ENCODE data around the gene HOXC5. TPM values are rescaled to one million over a fixed set of nuclear protein-coding genes. Genes with fewer than 3 reads are reported as not detected.

HOXC5 gene
- total RNA-seq, 1 experiment from 2014 or later = 5.0 TPM

DNA sequence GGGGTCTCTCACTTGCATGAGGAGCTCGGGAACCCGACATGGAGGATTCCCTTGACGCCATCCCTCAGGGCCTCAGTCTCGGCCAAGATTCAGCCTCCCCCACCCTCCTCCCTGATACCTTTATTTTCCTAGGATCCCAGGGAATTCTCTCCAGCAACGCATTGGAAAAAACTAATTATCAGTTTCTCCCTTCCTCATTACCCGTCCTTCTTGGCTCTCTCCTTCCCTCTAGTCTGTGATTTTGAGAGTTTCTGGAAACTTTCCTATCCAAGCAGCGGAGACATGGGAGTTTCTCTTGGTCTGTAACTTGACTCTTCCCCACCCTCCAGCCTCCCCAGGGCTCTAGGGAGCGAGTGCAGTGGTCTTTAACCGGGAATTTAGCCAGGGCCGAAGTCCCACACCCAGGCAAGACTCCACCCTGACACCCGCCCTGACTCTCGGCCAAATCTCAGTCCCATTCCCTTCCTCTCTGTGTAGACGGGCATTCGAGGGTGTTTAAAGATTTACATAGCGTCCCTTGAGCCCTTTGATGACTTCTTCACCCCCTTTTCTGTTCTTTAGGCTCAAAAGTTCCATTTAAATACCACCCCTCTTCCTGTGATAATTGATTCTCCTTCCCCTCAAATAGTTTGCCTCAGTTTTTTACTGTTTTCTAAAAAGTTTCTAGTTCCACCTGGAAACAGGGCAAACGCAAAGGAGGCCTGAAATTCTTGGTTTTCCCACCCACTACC, 6.7 kb downstream of the HOXC5 start:
- ChIA-PET POLR2A (interaction anchor here (0.6 kb wide), 1 partner anchor 15 kb away, joined by 7 read pairs; no protein-coding TSS in a partner anchor), CTCF (interaction anchor here (0.6 kb wide), 1 partner anchor 180 kb away, joined by 7 read pairs; no protein-coding TSS in a partner anchor)
- in situ Hi-C loops (cut with HindIII; ENCODE audit: low pct_unique_long_range_greater_than_20kb, low sequenced_read_pairs) = no loop called here
- DNase-seq (ENCODE audit: low read depth, low spot score) (no peak), ATAC-seq (no peak)
- no TSS peak for BruUV-seq (replicated peaks)
- no peak overlapping the region for H3K4me3 ChIP-seq (ENCODE audit: low read depth in 2 of 2, low read length in 2 of 2)
- H3K4me1 ChIP-seq (ENCODE audit: control insufficient read depth, insufficient read depth, low read length) = peaks cover 98% of the 10 kb centered on the region
- H3K36me3 ChIP-seq (ENCODE audit: control insufficient read depth, insufficient read depth, low read length) = no peaks in the 10 kb centered on the region
- H3K27ac ChIP-seq (ENCODE audit: low read length) = peak overlapping the region; percentile 81
- no peaks in the 10 kb centered on the region for H3K9me3 ChIP-seq (ENCODE audit: control insufficient read depth, insufficient read depth, low read depth, low read length)
- H3K27me3 ChIP-seq (ENCODE audit: control insufficient read depth, insufficient read depth, low read length) = no peaks in the 10 kb centered on the region
- TF ChIP-seq, protein P1, sequence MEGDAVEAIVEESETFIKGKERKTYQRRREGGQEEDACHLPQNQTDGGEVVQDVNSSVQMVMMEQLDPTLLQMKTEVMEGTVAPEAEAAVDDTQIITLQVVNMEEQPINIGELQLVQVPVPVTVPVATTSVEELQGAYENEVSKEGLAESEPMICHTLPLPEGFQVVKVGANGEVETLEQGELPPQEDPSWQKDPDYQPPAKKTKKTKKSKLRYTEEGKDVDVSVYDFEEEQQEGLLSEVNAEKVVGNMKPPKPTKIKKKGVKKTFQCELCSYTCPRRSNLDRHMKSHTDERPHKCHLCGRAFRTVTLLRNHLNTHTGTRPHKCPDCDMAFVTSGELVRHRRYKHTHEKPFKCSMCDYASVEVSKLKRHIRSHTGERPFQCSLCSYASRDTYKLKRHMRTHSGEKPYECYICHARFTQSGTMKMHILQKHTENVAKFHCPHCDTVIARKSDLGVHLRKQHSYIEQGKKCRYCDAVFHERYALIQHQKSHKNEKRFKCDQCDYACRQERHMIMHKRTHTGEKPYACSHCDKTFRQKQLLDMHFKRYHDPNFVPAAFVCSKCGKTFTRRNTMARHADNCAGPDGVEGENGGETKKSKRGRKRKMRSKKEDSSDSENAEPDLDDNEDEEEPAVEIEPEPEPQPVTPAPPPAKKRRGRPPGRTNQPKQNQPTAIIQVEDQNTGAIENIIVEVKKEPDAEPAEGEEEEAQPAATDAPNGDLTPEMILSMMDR (IDR thresholded peaks at IDR 0.05) = no peak
- TF ChIP-seq SIN3A (IDR thresholded peaks at IDR 0.05; ENCODE audit: borderline replicate concordance, insufficient read depth, low read depth, low read length) (no peak), POLR2AphosphoS5 (IDR thresholded peaks at IDR 0.05; ENCODE audit: low read depth, low read length) (no peak), TCF7L2 (IDR thresholded peaks at IDR 0.05; ENCODE audit: low read depth, low read length) (no peak)
- TF ChIP-seq, protein P2, sequence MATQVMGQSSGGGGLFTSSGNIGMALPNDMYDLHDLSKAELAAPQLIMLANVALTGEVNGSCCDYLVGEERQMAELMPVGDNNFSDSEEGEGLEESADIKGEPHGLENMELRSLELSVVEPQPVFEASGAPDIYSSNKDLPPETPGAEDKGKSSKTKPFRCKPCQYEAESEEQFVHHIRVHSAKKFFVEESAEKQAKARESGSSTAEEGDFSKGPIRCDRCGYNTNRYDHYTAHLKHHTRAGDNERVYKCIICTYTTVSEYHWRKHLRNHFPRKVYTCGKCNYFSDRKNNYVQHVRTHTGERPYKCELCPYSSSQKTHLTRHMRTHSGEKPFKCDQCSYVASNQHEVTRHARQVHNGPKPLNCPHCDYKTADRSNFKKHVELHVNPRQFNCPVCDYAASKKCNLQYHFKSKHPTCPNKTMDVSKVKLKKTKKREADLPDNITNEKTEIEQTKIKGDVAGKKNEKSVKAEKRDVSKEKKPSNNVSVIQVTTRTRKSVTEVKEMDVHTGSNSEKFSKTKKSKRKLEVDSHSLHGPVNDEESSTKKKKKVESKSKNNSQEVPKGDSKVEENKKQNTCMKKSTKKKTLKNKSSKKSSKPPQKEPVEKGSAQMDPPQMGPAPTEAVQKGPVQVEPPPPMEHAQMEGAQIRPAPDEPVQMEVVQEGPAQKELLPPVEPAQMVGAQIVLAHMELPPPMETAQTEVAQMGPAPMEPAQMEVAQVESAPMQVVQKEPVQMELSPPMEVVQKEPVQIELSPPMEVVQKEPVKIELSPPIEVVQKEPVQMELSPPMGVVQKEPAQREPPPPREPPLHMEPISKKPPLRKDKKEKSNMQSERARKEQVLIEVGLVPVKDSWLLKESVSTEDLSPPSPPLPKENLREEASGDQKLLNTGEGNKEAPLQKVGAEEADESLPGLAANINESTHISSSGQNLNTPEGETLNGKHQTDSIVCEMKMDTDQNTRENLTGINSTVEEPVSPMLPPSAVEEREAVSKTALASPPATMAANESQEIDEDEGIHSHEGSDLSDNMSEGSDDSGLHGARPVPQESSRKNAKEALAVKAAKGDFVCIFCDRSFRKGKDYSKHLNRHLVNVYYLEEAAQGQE (IDR thresholded peaks at IDR 0.05; ENCODE audit: insufficient read depth in 1 of 2, low read depth in 2 of 2, low read length in 1 of 2) = no peak
- intact Hi-C loops (cut with micrococcal nuclease; ENCODE audit: unreplicated experiment) = no loop called here

GRCh38 chr12:54040148-54040494, 7.3 kb downstream of the HOXC5 start:
- TF ChIP-seq POLR2AphosphoS5 (IDR thresholded peaks at IDR 0.05; ENCODE audit: low read depth, low read length) (no peak), SIN3A (IDR thresholded peaks at IDR 0.05; ENCODE audit: borderline replicate concordance, insufficient read depth, low read depth, low read length) (no peak), TCF7L2 (IDR thresholded peaks at IDR 0.05; ENCODE audit: low read depth, low read length) (no peak)
- TF ChIP-seq, protein P2 (IDR thresholded peaks at IDR 0.05; ENCODE audit: insufficient read depth in 1 of 2, low read depth in 2 of 2, low read length in 1 of 2) = no peak
- TF ChIP-seq, protein P1 (IDR thresholded peaks at IDR 0.05) = no peak
- no peak overlapping the region for H3K4me3 ChIP-seq (ENCODE audit: low read depth in 2 of 2, low read length in 2 of 2)
- H3K9me3 ChIP-seq (ENCODE audit: control insufficient read depth, insufficient read depth, low read depth, low read length) = no peaks in the 10 kb centered on the region
- intact Hi-C loops (cut with micrococcal nuclease; ENCODE audit: unreplicated experiment) = no loop called here
- DNase-seq (ENCODE audit: low read depth, low spot score) (no peak), ATAC-seq (no peak)
- H3K36me3 ChIP-seq (ENCODE audit: control insufficient read depth, insufficient read depth, low read length) = no peaks in the 10 kb centered on the region
- POLR2A ChIA-PET = interaction anchor here (0.6 kb wide), 1 partner anchor 15 kb away, joined by 7 read pairs; no protein-coding TSS in a partner anchor
- H3K27ac ChIP-seq (ENCODE audit: low read length) = peak overlapping the region; percentile 49; the same call in 1 of the 2 replicates
- in situ Hi-C loops (cut with HindIII; ENCODE audit: low pct_unique_long_range_greater_than_20kb, low sequenced_read_pairs) = no loop called here
- H3K4me1 ChIP-seq (ENCODE audit: control insufficient read depth, insufficient read depth, low read length) = peaks cover 98% of the 10 kb centered on the region
- CTCF ChIA-PET = interaction anchor here (0.5 to 1.5 kb wide), 2 partner anchors 152 to 167 kb away, joined by 6 to 9 read pairs; no protein-coding TSS in a partner anchor
- no peaks in the 10 kb centered on the region for H3K27me3 ChIP-seq (ENCODE audit: control insufficient read depth, insufficient read depth, low read length)
- BruUV-seq (replicated peaks) = no TSS peak

Data from Panc1 (cell line).